ENCODE measurements around the gene MORC2.

DNA sequence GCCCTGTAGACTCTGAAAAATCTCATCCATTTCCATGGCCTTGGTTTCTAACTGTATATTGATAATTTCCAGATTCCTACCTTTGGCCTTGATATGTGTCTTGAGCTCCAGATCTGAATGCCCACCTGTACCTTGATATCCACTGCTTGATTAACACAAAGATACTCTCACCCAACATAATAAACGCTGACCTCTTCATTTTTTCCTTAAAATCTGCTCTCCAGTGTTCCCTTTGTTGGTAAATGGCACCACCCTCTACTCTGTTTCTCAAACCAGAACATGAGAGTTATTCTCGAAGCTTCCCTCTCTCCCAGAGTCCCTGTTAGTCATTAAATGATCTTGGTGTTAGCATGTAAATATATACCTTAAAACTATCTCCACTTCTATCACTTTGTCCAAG lies 13.9 kb upstream of the MORC2 start:
- TF ChIP-seq YY1 (IDR thresholded peaks at IDR 0.05; ENCODE audit: insufficient read depth, insufficient read length) (no peak), ZNF274 (IDR thresholded peaks at IDR 0.05; ENCODE audit: low read depth, low read length) (no peak), SUZ12 (IDR thresholded peaks at IDR 0.05; ENCODE audit: extremely low read depth, insufficient read depth, insufficient read length) (no peak)

Data from NT2/D1 (cell line).